ENCODE data around the gene PCGF3. TPM values are rescaled to one million over a fixed set of nuclear protein-coding genes. Genes with fewer than 3 reads are reported as not detected.

The PCGF3 gene
- total RNA-seq, 4 donors from 2014 or later: 56.5 to 256 (median 97.2) TPM

DNA sequence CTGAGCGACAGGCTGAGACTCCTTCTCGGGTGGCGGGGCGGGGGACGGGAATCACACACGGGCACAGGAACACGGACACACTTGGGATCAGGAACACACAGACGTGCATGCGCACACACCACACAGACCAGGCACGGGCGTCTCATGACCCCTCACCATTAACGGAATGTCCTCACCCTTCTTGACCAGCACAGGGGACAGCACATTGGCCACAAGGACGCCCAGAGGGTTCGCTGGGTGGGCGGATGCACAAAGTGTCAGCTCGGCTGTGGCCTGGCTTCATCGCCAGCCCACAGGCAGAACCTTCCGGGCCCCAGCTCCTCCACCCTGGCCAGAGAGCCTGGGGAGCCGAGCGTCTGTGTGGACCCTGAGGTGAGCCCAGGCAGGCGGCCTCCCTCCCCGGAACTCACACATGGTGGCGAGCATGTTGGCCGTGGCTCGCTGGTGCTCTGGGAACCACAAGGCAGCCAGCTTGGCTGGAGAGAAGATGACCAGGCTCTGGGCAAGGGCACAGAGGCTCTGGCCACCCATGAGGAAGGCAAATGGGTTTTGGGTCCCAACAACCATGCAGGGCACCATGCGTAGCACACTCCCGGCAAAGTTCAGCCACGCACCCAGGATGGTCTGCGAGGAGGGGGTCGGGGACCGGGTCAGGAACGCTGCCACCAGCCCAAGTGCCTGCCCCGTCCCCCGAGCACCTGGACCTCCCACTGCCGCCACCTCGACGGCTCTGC is 19.8 kb upstream of the PCGF3 start:
- Histone ChIP-seq H3K4me1 (peaks cover 16 to 62% (median 57%) of the 10 kb centered on the region in 4 donors), H3K9me3 (no peaks in the 10 kb centered on the region), H3K4me3 (no peak overlapping the region), H3K27ac (no peak overlapping the region), H3K27me3 (no peaks in the 10 kb centered on the region), H3K36me3 (no peaks in the 10 kb centered on the region)
- in situ Hi-C loops (cut with MboI; ENCODE audit: low pct_ligation_motif_present in 1 of 4, low pct_unique_long_range_greater_than_20kb in 1 of 4, low sequenced_read_pairs in 3 of 4): no loop called here
- TF ChIP-seq POLR2AphosphoS5 (IDR thresholded peaks at IDR 0.05): no peak
- no peak for TF ChIP-seq EP300 (IDR thresholded peaks at IDR 0.05; ENCODE audit: low read depth)
- TF ChIP-seq, protein P1, sequence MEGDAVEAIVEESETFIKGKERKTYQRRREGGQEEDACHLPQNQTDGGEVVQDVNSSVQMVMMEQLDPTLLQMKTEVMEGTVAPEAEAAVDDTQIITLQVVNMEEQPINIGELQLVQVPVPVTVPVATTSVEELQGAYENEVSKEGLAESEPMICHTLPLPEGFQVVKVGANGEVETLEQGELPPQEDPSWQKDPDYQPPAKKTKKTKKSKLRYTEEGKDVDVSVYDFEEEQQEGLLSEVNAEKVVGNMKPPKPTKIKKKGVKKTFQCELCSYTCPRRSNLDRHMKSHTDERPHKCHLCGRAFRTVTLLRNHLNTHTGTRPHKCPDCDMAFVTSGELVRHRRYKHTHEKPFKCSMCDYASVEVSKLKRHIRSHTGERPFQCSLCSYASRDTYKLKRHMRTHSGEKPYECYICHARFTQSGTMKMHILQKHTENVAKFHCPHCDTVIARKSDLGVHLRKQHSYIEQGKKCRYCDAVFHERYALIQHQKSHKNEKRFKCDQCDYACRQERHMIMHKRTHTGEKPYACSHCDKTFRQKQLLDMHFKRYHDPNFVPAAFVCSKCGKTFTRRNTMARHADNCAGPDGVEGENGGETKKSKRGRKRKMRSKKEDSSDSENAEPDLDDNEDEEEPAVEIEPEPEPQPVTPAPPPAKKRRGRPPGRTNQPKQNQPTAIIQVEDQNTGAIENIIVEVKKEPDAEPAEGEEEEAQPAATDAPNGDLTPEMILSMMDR (IDR thresholded peaks at IDR 0.05): no peak
- TF ChIP-seq POLR2A (IDR thresholded peaks at IDR 0.05): no peak
- intact Hi-C loops (cut with DNase I; ENCODE audit: low total_unique reads): no loop called here
- DNase-seq: no peak
- 83 to 94% methylated on average over 13 to 25 of the region's 37 CpGs for WGBS, 2 donors (ENCODE audit: low coverage in 1 of 2)

GRCh38 chr4:686413-687040 is 19.1 kb upstream of the PCGF3 start:
- H3K4me3 ChIP-seq: no peak overlapping the region
- H3K27ac ChIP-seq: peak overlapping the region; percentile 76 to 87 (median 78)
- WGBS, 2 donors (ENCODE audit: low coverage in 1 of 2): 89 to 100% methylated on average over 1 to 28 of the region's 31 CpGs
- peaks cover 16 to 57% (median 52%) of the 10 kb centered on the region in 4 donors for H3K4me1 ChIP-seq
- H3K36me3 ChIP-seq: no peaks in the 10 kb centered on the region
- H3K9me3 ChIP-seq: no peaks in the 10 kb centered on the region
- intact Hi-C loops (cut with DNase I; ENCODE audit: low total_unique reads) (no loop called here), in situ Hi-C loops (cut with MboI; ENCODE audit: low pct_ligation_motif_present in 1 of 4, low pct_unique_long_range_greater_than_20kb in 1 of 4, low sequenced_read_pairs in 3 of 4) (no loop called here)
- DNase-seq: no peak
- no peaks in the 10 kb centered on the region for H3K27me3 ChIP-seq
- no peak for TF ChIP-seq POLR2AphosphoS5 (IDR thresholded peaks at IDR 0.05)
- no peak for TF ChIP-seq POLR2A (IDR thresholded peaks at IDR 0.05)

- WGBS, 2 donors (ENCODE audit: low coverage in 1 of 2): 20 to 60% methylated on average over 2 to 36 of the region's 38 CpGs
- Histone ChIP-seq H3K36me3 (no peaks in the 10 kb centered on the region), H3K4me3 (peak overlapping the region in 1 of 4 donors; percentile 10), H3K27ac (peak overlapping the region; percentile 76 to 87 (median 78)), H3K27me3 (no peaks in the 10 kb centered on the region), H3K9me3 (no peaks in the 10 kb centered on the region), H3K4me1 (peaks cover 16 to 51% (median 45%) of the 10 kb centered on the region in 4 donors)
- peak; percentile 91 for DNase-seq
- in situ Hi-C loops (cut with MboI; ENCODE audit: low pct_ligation_motif_present in 1 of 4, low pct_unique_long_range_greater_than_20kb in 1 of 4, low sequenced_read_pairs in 3 of 4): no loop called here
- intact Hi-C loops (cut with DNase I; ENCODE audit: low total_unique reads): no loop called here
- no peak for TF ChIP-seq EP300 (IDR thresholded peaks at IDR 0.05; ENCODE audit: low read depth)
- peak; percentile 44 to 51 (median 46) for TF ChIP-seq POLR2AphosphoS5 (IDR thresholded peaks at IDR 0.05)
Observed at GRCh38 chr4:687048-687970, 18.3 kb upstream of the PCGF3 start.

GRCh38 chr4:687971-688853 is 17.4 kb upstream of the PCGF3 start:
- Histone ChIP-seq H3K4me3 (peak overlapping the region; percentile 12 to 47 (median 38)), H3K4me1 (peaks cover 16 to 43% (median 38%) of the 10 kb centered on the region in 4 donors), H3K9me3 (no peaks in the 10 kb centered on the region), H3K27ac (peak overlapping the region; percentile 76 to 87 (median 78)), H3K36me3 (no peaks in the 10 kb centered on the region), H3K27me3 (no peaks in the 10 kb centered on the region)
- no peak for DNase-seq
- 69% methylated on average over 23 of the region's 26 CpGs; no CpG with 5 or more reads in 1 of the 2 donors for WGBS, 2 donors (ENCODE audit: low coverage in 1 of 2)
- TF ChIP-seq, protein P1 (IDR thresholded peaks at IDR 0.05): no peak
- TF ChIP-seq POLR2A (IDR thresholded peaks at IDR 0.05) (no peak), EP300 (IDR thresholded peaks at IDR 0.05; ENCODE audit: low read depth) (no peak), POLR2AphosphoS5 (IDR thresholded peaks at IDR 0.05) (no peak)
- intact Hi-C loops (cut with DNase I; ENCODE audit: low total_unique reads): no loop called here
- in situ Hi-C loops (cut with MboI; ENCODE audit: low pct_ligation_motif_present in 1 of 4, low pct_unique_long_range_greater_than_20kb in 1 of 4, low sequenced_read_pairs in 3 of 4): no loop called here

Data from transverse colon (tissue), 4 donors.